ENCODE results near the gene MPHOSPH8. TPM values are rescaled to one million over a fixed set of nuclear protein-coding genes. Genes with fewer than 3 reads are reported as not detected.

Gene MPHOSPH8
- 14.1 and 18.7 TPM in 2 replicates for total RNA-seq

- peak; percentile 84 for DNase-seq (ENCODE audit: low read depth, low spot score)
These were observed at the start of gene MPHOSPH8 for GRCh38 chr13:19633479-19634255. Gene MPHOSPH8, plus strand, starts transcription at chr13:19633659. Its CDS starts 90 bp downstream, at chr13:19633749.

DNA sequence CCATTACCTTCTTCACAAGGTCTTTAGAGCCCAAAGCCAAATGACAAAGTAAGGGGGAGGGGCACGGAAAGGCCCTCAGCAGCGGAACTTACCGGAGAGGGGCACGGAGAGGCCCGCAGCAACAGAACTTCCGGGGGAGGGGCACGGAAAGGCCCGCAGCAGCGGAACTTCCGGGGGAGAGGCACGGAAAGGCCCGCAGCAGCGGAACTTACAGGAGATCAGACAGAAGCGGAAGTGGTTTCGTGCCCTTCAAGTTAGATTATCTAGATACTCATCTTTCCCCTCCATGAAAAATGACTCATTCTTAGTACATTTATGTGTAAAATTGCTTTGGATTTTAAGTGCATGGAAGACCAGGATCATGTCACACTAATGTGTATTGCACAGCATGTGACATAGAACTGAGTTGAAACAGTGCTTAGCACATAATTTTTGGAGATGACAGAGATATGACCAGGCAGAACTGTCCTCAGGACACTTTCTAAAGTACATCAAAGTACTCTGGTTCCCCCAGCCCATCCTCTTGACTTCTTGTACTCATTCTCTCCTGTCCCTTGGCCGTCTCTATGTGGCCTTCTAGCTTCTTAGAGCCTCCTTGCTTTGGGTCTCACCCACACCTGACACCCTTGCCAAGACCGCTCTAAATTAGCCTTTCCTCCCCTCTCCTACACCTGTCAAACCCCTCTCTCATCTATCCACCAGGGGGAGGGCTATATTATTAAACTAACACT lies 46.4 kb upstream of the MPHOSPH8 start:
- no peak for DNase-seq (ENCODE audit: low read depth, low spot score)

DNA sequence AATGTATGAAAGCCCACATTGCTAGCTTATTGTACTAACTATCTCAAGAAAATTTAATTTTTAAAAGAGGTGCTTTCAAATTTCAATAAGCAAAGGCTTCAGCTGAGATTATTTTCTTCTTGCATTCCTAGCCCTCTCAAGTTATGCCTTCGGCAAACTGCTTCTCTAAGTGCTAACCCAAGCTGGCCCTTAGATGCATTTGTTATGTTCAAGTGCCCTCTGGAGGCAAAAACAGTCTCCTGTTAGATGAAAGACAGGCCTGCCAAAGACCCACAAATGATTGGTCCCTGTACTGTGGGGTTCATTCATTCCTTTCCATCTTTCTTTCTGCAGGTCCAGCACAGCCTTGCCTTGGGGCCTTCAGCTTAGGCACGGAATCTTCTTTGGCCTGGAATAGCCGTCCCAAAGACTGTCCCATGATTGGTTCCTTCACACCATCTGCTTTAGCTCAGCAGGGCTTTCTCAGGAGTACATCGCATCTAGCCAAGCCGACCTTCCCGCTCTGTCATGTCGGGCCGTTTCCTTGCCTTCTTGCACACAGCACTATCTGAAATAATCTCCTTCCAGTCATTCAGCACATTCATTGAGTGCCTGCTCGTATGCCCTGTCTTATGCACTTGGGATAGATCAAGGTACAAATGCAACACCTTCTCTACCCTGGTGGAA lies 45.7 kb upstream of the MPHOSPH8 start:
- DNase-seq (ENCODE audit: low read depth, low spot score): no peak

- DNase-seq (ENCODE audit: low read depth, low spot score): no peak
These were observed 44.1 kb upstream of the MPHOSPH8 start for GRCh38 chr13:19589312-19589711.

DNA sequence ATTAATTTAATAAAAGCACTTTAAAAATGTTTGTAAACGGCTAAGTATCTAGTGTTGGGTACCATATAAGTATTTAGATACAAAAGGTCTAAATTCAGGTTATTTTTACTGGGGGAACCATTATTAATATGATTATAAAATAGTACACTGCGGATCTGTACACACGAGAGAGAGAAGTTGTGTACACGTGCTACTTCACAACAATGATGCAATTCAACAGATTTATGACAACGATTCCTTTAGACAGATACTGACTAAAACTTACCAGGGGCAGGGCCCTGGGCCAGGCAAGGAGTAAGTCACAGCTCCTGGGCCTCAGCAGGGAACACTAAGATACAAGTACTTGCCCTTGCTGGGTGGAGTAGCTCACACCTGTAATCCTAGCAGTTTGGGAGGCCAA lies 43.0 kb upstream of the MPHOSPH8 start:
- no peak for DNase-seq (ENCODE audit: low read depth, low spot score)

GRCh38 chr13:19591864-19592263 lies 41.6 kb upstream of the MPHOSPH8 start:
- DNase-seq (ENCODE audit: low read depth, low spot score): no peak

DNA sequence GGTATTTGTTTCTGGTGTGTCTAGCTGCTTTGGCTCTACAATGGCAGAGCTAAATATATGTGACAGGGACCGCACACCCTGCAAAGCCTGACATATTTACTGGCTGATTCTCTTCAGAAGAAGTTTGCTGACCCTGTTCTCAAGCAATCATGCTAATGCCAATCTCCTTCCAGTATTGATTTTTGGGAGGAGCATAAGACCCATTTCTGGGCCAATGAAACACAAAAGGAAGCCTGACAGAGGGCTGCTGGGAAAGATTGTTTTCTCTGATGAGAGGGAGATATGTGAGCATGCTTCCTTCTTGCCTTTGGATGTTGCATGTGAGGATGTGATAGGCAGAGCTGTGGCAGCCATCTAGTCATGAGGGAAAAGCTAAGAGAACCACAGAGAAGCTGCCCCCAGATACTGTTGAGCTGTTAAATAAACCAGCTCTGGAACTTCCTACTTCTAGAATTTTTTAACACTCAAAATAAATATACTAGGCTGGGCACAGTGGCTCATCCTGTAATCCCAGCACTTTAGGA lies 40.7 kb upstream of the MPHOSPH8 start:
- DNase-seq (ENCODE audit: low read depth, low spot score): no peak

DNA sequence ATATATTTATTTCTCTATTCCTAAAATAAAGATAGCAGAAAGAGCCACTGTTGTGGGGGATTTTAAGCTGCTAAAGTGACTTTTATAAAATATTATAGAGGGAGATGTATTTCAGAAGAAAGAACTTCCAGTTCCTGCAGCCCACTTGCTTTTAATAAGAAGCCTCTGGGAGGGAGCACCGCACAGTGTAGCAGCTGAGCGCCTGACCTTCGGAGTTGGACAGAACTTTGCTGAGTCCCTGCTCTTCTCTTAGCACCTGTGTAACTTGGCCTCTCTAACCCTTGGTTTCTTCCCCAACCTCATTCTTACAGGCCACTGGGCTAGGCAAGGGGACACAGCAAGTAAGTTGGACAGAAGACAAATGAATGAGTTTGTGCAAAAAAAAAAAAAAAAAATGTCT lies 37.4 kb upstream of the MPHOSPH8 start:
- no peak for DNase-seq (ENCODE audit: low read depth, low spot score)

- no peak for DNase-seq (ENCODE audit: low read depth, low spot score)
These were observed 36.5 kb upstream of the MPHOSPH8 start for GRCh38 chr13:19596960-19597361.

GRCh38 chr13:19597523-19597922 lies 35.9 kb upstream of the MPHOSPH8 start:
- DNase-seq (ENCODE audit: low read depth, low spot score): no peak

DNA sequence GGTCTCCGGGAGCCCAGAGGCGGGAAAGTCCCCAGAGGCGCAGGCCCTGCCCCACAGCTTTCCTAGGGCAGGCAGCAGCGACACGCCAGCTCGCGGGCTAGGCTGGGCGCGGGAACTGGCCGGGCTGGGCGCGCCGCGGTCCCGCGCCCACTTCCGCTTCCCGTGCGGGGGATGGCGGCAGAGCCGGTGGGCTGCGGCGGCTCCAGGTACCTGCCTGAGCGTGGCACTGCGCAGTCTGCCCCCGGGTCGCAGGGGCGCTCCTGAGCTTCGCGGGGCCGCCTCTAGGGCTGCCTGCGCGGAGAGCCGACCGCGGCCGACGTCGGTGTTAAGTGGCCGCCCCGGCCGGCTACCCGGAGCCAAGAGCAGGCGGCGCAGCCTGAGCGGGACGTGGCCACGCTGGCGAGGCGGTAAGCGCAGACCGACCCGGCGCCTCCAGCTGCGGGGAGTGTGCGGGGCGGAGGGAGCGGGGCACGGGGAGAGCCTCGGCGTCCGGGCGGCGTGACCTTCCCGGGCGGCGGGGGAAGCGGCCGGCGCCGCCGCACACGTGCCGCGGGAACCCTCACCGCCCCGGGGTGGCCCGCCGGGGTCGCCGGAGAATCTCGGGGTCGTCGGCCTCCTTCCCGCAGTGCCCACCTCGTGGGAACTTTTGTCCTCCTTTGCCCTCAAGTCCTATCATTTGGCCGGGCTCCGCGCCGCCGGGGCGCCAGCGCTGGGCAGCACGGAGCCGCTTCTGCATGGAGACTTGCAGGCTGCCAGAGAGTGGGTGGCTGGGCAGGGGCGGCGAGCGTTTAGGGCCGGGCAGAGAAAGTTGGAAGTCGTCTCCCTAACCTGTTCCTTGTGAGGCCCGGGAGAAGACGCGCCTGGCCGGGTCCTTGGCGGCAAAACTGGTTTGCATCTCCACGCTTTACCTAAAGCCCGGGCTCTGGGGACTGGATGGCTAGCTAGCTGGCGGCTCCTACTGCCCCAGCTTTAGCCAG lies 31.4 kb upstream of the MPHOSPH8 start:
- no peak for DNase-seq (ENCODE audit: low read depth, low spot score)

DNA sequence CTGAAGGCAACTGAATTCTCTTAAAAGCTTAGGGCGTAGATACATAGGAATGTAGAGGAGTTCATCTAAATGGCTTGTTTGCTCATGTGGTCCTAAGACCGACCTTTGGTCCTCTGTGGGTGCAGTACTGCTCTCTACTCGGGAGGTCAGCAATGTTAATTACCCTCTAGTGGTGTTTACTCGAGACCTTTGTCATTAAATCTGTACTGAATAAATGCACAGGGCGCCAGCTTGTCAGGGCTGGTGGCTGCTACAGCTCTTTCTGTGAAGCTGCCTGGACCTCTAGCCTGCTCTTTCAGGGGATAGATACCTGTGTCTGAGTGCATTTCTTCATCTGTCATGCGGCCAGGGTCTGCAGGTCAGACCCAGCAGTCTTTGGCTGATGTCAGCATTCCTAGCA lies 29.2 kb upstream of the MPHOSPH8 start:
- DNase-seq (ENCODE audit: low read depth, low spot score): no peak

DNA sequence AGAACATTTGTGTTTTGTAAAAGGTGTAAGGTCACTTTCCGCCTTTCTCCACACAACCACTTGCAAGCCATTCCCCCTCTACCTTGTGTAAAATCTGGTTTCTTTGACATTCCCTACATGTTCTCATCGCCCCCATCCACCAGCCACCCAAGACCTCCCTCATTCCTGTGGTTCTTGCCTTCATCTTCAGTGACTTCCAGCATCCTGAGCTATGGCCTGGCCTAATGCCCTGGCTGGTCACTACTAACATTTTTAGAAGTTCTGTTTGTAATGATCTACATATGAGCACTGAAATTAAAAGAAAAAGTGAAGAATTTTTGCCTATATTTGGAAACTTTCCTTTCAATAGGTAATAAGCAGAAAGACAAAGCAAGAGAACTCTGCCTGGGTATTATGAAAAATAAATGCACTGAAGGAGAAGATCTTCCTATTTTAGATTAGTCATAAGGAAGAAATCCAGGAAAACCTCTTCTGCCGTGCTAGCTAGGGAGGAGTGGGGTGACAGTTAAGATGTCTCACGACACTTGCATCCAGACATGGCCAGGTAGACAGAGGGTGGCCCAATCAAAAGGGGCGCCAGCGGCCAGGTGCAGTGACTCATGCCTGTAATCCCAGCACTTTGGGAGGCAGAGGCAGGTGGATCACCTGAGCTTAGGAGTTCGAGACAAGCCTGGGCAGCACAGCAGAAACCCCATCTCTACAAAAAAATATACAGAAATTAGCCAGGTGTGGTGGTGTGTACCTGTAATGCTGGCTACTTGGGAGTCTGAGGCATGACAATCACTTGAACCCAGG lies 28.1 kb upstream of the MPHOSPH8 start:
- DNase-seq (ENCODE audit: low read depth, low spot score): no peak

DNA sequence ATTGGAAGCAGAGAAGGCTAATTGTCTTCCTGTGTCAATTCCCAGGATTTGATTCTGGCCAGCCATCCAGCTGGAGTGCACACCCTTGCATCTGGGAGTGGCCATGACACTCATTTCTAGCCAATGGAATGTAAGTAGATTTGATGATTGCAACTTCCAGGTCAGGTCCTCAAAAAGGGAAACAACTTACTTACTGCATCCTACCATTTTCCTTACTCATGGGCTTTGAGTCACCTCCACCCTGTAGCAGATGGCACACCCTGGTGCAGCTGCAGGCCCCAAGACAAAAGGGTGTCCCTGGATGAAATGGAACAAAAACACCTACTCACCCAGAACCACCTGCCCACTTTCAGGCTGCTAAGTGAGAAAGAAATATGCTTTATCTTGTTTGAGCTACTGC lies 27.3 kb upstream of the MPHOSPH8 start:
- DNase-seq (ENCODE audit: low read depth, low spot score): no peak

- no peak for DNase-seq (ENCODE audit: low read depth, low spot score)
These were observed 26.7 kb upstream of the MPHOSPH8 start for GRCh38 chr13:19606737-19607136.

GRCh38 chr13:19607523-19608078 lies 25.9 kb upstream of the MPHOSPH8 start:
- no peak for DNase-seq (ENCODE audit: low read depth, low spot score)

DNA sequence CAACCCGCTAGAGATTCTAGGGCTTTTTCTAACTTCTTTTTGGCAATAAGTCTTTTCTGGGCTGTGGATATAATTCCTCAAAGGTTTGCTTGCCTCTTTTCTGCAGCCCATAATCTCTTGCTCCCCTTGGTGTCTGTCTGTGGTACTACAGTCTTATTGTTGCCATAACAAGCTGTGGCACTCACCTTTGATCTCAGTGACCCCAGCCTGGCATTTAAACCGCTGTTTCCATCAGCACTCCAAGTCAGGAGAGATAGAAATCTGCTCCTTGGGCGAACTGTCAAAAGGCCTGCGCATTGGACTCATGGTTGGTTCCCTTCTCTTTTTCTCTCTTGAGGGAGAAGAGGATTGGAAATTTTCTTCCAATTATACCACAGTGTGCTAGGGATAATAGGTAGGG lies 14.5 kb upstream of the MPHOSPH8 start:
- no peak for DNase-seq (ENCODE audit: low read depth, low spot score)

DNA sequence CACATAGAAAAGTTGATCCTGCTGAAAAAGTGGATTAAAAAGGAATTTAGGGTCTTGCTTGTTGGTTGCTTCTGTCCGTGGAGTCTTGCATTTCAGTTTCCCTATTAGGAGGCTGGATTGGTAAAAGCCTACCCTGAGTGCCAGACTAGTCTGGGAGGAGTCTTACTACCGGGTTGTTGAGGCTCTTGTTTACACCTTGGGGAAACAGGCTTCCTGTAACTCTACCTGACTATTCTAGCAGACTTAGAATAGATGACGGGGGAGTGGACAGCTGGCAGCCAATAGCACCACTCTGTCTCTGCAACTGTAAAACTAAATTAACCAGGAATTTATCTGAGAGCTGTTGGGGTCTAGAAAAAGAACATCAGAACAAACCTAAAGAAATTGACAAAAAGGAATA lies 11.3 kb upstream of the MPHOSPH8 start:
- DNase-seq (ENCODE audit: low read depth, low spot score): no peak

DNA sequence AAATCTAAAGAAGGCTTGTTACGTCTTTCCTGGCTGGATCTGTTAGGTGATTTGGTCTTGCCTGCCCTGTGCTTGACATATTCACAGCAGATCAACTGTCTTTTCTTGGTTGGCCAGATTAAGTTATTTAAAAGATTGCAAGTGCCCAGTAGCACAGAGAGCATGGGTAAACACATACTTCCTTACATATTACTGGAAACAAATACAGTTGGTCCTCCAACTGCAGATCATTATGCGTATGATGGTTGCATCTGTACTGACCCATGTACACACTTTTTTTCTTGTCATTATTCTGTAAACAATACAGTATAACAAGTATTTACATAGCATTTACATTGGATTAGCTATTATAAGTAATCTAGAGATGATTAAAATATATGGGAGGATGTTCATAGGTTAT lies 9.2 kb upstream of the MPHOSPH8 start:
- no peak for DNase-seq (ENCODE audit: low read depth, low spot score)

All from pulmonary artery endothelial cell (primary cell).